ENCODE results near the gene RPGR.

- TF ChIP-seq TOX (CRISPR knock-in tag; IDR thresholded peaks at IDR 0.05; ENCODE audit: borderline replicate concordance), result no peak
- TF ChIP-seq ZNF8 (CRISPR knock-in tag; IDR thresholded peaks at IDR 0.05), result no peak
- TF ChIP-seq PATZ1 (CRISPR knock-in tag; IDR thresholded peaks at IDR 0.05; ENCODE audit: borderline replicate concordance), result no peak
- TF ChIP-seq TSHZ2 (CRISPR knock-in tag; IDR thresholded peaks at IDR 0.05), result no peak
- no peak for TF ChIP-seq OSR1 (CRISPR knock-in tag; IDR thresholded peaks at IDR 0.05)
- TF ChIP-seq SNAI2 (CRISPR knock-in tag; IDR thresholded peaks at IDR 0.05), result no peak
- TF ChIP-seq ARNTL (CRISPR knock-in tag; IDR thresholded peaks at IDR 0.05; ENCODE audit: borderline replicate concordance, low read depth), result no peak
- TF ChIP-seq RARB (CRISPR knock-in tag; IDR thresholded peaks at IDR 0.05), result no peak
- TF ChIP-seq TCF4 (CRISPR knock-in tag; IDR thresholded peaks at IDR 0.05; ENCODE audit: borderline replicate concordance), result no peak
Measured at GRCh38 chrX:38376747-38377146, 49.4 kb upstream of the RPGR start.
